GM12873 (cell line): ENCODE data around the gene LRRN3.

Experiments
- TF ChIP-seq, protein P1 (sequence below): IDR thresholded peaks from 2 replicates; pipeline ENCODE4 v1.5.1; 2012; ENCODE audit warnings: low read depth, mild to moderate bottlenecking, moderate library complexity, low read length, control low read depth; ENCODE audit not compliant: insufficient read depth; ENCODE audit errors: missing control alignments

LRRN3 gene

DNA sequence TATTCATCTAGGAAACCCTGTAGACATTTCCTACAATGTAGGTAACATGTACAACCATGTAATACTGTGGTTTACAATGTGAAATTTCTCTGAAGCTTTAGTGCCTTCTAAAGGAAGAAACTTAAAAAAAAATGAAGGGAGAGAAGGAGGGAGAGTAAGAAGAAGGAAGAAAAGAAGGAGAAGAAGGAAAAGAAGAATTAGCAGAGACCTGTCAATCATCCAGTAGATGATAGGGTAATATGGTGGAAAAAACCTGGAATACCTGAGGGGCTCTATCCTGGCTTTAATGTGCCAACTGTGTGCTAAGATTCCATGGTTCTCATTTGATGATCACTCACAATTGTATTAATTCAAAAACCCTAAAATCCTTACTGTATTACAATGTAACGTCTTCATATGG lies 2.6 kb upstream of the LRRN3 start:
- TF ChIP-seq, protein P1, sequence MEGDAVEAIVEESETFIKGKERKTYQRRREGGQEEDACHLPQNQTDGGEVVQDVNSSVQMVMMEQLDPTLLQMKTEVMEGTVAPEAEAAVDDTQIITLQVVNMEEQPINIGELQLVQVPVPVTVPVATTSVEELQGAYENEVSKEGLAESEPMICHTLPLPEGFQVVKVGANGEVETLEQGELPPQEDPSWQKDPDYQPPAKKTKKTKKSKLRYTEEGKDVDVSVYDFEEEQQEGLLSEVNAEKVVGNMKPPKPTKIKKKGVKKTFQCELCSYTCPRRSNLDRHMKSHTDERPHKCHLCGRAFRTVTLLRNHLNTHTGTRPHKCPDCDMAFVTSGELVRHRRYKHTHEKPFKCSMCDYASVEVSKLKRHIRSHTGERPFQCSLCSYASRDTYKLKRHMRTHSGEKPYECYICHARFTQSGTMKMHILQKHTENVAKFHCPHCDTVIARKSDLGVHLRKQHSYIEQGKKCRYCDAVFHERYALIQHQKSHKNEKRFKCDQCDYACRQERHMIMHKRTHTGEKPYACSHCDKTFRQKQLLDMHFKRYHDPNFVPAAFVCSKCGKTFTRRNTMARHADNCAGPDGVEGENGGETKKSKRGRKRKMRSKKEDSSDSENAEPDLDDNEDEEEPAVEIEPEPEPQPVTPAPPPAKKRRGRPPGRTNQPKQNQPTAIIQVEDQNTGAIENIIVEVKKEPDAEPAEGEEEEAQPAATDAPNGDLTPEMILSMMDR: no peak

DNA sequence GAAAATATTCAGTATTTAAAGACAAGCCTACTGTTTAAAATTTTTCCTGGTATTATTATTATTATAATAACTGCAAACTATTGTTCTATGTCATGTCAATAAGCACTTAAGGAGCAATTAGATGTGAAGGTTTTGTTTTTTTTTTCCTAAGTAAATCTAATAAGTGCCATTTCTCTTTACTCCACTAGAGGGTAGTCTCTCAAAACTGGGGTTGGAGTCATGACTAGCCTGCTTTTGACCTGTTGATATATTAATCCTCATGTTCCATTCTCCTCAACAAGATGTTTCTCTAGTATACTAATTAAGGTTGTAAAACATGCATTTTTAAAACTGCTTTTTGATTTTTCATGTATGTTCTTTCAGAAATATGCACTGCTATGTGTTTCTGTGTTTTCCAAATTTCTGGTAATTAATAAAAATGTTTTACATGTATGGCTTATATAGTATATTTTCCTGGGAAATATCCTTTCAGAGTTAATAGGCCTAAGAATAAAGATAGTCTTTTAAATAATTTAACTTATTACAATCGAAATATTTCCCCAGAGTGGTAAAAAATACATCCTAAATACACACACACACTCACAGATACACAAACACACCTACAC lies 1.0 kb upstream of the LRRN3 start:
- TF ChIP-seq, protein P1: peak; percentile 62

DNA sequence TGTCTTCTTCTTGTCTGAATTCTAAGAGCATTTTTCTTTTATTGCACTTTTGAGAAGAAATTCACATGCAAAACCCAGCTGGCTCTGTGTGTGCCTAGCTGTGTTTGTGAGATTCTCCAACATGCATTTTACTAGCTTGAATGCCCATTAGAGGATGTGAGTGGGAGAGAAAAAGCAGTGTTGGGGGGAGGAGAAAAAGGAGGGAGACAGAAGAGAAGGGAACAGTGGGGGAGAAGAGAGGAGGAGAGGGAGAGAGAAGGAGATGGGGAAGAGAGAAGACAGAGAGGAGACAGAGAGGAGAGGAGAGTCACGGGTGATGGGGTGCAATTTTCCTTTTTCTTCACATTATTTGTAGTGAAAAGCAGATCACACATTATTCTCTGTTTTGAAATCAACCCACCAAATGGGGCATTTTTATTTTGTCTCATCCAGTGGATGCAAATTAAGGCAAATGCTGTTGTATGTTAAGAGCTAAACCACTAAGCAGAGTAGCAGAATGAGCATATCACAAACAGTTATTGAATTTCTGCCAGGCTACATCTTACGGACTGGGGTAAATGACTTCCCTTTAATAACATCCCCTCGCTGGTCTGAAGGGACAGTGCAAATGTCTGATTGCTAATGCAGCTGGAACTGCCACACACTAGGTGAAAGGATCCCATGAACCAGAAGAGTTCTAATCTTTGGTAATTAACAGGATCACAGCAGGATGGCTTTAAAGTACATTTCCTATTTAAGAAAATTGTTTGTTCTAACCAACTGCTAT lies 849 bp downstream of the LRRN3 start:
- TF ChIP-seq, protein P1: no peak

DNA sequence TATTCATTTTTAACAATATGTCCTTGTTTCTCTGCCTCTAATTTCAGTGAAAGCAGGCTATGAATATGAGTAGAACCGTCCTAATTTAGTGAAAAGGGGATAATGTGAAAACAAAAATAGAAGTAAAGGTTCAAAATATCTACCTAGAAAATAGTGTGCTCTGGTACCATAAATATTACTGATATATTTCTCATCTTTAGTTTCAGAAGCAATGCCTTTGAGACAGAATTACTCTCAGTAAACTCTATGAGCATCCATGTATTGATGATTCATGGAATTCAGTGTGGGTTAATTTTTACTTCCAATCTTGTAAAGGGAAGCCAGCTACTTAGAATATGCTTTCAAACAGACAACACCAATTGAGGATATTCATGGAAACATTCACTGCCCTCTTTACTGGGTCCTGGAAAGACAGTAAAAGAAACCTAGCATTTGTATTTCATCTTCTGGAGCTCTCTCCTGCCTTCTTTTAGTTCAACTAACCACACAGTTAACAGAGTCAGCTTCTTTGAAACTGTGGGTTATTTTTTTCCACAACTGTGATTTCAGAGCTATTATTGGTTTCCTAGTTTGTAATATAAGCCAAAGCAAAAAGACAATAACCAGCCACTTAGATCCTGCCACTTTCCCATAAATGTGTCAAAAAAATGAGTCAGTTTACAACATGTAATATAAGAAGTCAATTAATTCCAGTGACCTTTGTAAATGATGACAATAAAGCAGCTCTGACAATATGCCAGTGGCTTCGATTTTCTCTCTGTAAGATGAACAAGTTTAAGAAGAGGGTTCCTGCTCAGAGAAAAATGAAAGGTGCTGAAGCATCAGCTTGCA lies 1.7 kb downstream of the LRRN3 start:
- TF ChIP-seq, protein P1: no peak

DNA sequence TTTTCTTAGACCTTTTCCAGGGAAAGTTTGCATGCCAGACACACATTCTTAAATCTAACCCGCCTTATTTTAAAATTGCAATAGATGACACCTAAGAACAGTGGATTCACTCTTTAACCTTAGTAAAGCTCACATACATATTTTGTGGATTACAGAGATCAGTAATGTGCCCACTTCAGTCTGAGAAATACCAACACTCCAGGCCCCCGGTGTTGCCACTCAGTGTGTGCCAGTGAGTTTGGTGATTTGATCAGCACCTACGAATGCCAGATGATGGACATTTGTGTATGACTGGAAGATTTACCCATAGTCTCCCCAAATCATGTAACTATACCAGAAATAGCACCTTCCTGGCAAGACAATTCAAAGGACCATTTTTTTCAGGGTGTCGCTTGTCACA lies 2.6 kb downstream of the LRRN3 start:
- TF ChIP-seq, protein P1: no peak

DNA sequence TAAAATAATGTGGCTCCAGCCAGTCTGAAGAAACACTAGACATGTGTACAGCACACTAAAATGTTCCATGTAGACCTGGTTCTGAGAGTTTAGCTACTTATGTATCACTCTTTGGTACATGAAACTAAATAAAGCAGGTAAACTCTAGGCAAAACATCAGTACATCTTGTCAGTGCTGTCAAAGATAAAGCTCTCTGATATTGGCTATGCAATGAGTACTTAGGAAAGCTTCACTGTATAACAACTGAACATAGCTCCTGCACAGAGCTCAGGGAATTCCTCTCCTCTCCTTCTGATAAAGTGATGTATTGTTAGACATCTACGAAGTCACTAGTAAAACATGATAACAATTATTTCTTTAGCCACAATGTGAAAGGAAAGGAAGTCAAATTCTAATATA lies 3.5 kb downstream of the LRRN3 start:
- TF ChIP-seq, protein P1: no peak

DNA sequence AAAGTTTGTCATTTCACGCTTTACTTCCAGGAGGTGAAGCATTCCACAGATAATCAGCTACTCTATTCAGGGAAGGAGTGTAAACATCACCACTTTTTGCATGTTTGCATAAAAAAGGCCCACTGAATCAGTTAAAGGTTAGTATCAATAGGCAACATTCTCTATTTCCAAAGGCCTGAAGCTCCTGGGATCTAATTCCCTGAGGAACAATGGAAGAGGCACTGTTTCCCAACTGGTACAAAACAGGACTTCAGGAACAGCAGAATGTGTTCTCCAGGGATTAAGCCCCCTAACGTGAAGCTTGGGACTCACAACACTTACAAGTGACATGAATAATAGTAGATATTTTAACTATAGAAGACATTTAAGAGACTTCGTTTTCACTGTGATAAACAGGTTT lies 6.1 kb downstream of the LRRN3 start:
- TF ChIP-seq, protein P1: no peak
